Heart left ventricle (tissue), 13 donors: Measurements from ENCODE around the gene MACROD1.

Experiments
- CTCF ChIP-seq, 12 donors: fragments of 200-600 bp; sonication (generic) in 4 of 12; IDR thresholded peaks; one replicate each; pipeline versions ENCODE4 v1.5.0 to v1.8.0; 2018 to 2022; ENCODE audit warnings: antibody characterized with exemption in 12 of 12, mild to moderate bottlenecking in 5 of 12
- POLR2A ChIP-seq, 2 donors: fragments of 450-650 bp; IDR thresholded peaks; one replicate each; pipeline ENCODE4 v1.6.1; 2017; ENCODE audit warnings: antibody characterized with exemption in 2 of 2, mild to moderate bottlenecking in 2 of 2, moderate library complexity in 2 of 2
- donor health status: ischemic (EF 13 %, LVEDD 7.1; RV severe dilation, severe dysfunction).
- donor health status: DM: no; HTN: yes; CAD: no.
- donor health status: DM: no; HTN: no; CAD: no.
- donor health status: ischemic (EF 25% LVEDD 6.9; RV normal size, moderate dysfunction).
- donor health status: ischemic (EF 25% LVEDD 5.7; RV mildly dilated, moderate dysfunction).
- donor health status: ischemic (EF 35%, LVEDD 5.7; RV mildly dilated, moderate dysfunction).
- donor health status: nonischemic (EF 11% LVEDD 7.7; RV severe dilation, severe dysfunction).
- donor health status: DM: yes; HTN: yes; CAD: no.
- donor health status: PGD.
- donor health status: ischemic (EF 29% LVEDD 5.4; RV normal size, mild dysfunction).
- donor health status: nonischemic (EF 23%, LVEDD 6.1; RV moderate dilation, normal function).

GRCh38 chr11:64210301-64211020 lies 44.5 kb upstream of the MACROD1 start:
- no peak for TF ChIP-seq CTCF (IDR thresholded peaks at IDR 0.05)
- no peak for TF ChIP-seq POLR2A (IDR thresholded peaks at IDR 0.05)
